Gastroesophageal sphincter (tissue), 2 donors: ENCODE measurements around the gene MRPS10.

Source experiments
- POLR2A ChIP-seq, 2 donors: fragments of 450-650 bp; IDR thresholded peaks; one replicate each; pipeline ENCODE4 v1.6.1; 2017; ENCODE audit warnings: antibody characterized with exemption in 2 of 2, mild to moderate bottlenecking in 2 of 2, moderate library complexity in 1 of 2
- POLR2AphosphoS5 ChIP-seq: sonication (generic); formaldehyde crosslinking; IDR thresholded peaks from one replicate; pipeline ENCODE4 v1.6.1; 2017; ENCODE audit warnings: antibody characterized with exemption

DNA sequence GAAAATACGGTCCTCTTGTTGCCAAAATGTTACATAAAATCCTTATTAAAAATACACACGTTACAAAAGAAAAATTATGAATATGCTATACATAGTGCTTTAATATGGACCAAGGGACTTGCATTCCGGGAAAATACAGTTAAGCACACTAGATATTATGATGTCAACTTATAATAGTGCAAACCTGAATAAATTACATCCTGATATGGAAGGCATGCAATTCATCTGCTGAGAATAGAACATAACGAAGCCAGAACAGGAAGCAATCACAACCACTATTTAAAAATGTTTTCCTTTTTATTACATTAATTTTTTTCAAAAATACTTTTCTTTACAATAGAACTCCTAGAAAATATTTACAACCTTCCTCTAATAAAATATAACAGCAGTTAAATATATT, 7.8 kb upstream of the MRPS10 start:
- TF ChIP-seq POLR2AphosphoS5 (no peak), POLR2A (IDR thresholded peaks at IDR 0.05) (no peak)
